ENCODE results near the gene TRMT112.

TRMT112 gene

GRCh38 chr11:64290352-64291261, 26.8 kb downstream of the TRMT112 start:
- DNase-seq, result no peak

GRCh38 chr11:64289002-64289564, 28.3 kb downstream of the TRMT112 start:
- no peak for DNase-seq

- no peak for DNase-seq
These were observed 29.0 kb downstream of the TRMT112 start for GRCh38 chr11:64288353-64288750.

GRCh38 chr11:64287676-64288352, 29.5 kb downstream of the TRMT112 start:
- no peak for DNase-seq

GRCh38 chr11:64286801-64287159, 30.6 kb downstream of the TRMT112 start:
- DNase-seq, result no peak

GRCh38 chr11:64285885-64286800, 31.2 kb downstream of the TRMT112 start:
- no peak for DNase-seq

GRCh38 chr11:64284962-64285884, 32.1 kb downstream of the TRMT112 start, which contains the start of gene GPR137:
GPR137 (plus strand) TSS chr11:64285848; CDS start chr11:64286525, 677 bp downstream.
- peak; percentile 88 to 90 for DNase-seq

GRCh38 chr11:64284048-64284961, 33.1 kb downstream of the TRMT112 start, which contains the start of gene BAD:
BAD (minus strand) TSS chr11:64284665; CDS start chr11:64284368, 297 bp downstream.
- peak; percentile 89 to 91 for DNase-seq

GRCh38 chr11:64283092-64283491, 34.3 kb downstream of the TRMT112 start:
- no peak for DNase-seq

GRCh38 chr11:64281957-64282770, 35.2 kb downstream of the TRMT112 start:
- no peak for DNase-seq

- no peak for DNase-seq
These were observed 38.7 kb downstream of the TRMT112 start for GRCh38 chr11:64278576-64279190.

- DNase-seq, result no peak
These were observed 40.5 kb downstream of the TRMT112 start for GRCh38 chr11:64276653-64277431.

- no peak for DNase-seq
These were observed 41.5 kb downstream of the TRMT112 start for GRCh38 chr11:64275841-64276240.

- DNase-seq, result no peak
These were observed 42.1 kb downstream of the TRMT112 start for GRCh38 chr11:64275031-64275800.

- DNase-seq, result peak; percentile 97
These were observed 47.7 kb downstream of the TRMT112 start for GRCh38 chr11:64269540-64270220.

- peak; percentile 28 to 57 for DNase-seq
These were observed 48.3 kb downstream of the TRMT112 start for GRCh38 chr11:64268893-64269539.
